Right lobe of liver (tissue), 4 donors: Measurements from ENCODE around the gene UBE2N.

ENCODE experiments used
- POLR2A ChIP-seq: fragments of 450-650 bp; IDR thresholded peaks from one replicate; pipeline ENCODE4 v1.6.1; 2017; ENCODE audit warnings: antibody characterized with exemption, mild to moderate bottlenecking
- TF ChIP-seq, protein P1 (sequence below), 4 donors: fragments of 200-600 bp in 3 of 4; fragments of 450-650 bp in 1 of 4; IDR thresholded peaks; one replicate each; pipeline versions ENCODE4 v1.5.1 to v1.8.0; 2016 to 2022; ENCODE audit warnings: antibody characterized with exemption in 4 of 4, mild to moderate bottlenecking in 2 of 4
- donor health status: DM: no; HTN: no; CAD: no.
- donor health status: DM: no; HTN: no; CAD: no.
- donor health status: DM: no; HTN: yes; CAD: no.

DNA sequence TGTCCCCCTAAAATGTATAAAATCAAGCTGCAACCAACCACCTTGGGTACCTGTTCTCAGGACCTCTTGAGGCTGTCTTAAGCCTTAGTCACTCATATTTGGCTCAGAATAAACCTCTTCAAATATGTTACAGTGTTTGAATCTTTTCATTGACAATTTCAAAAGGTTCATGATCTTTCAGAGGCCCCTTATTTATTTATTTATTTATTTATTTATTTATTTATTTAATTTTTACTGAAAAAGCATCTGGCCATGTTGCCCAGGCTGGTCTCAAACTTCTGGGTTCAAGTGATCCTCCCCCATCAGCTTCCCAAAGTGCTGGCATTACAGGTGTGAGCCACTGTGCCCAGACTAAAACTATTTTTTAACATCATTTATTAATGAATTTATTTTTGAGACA is 72.2 kb downstream of the UBE2N start:
- TF ChIP-seq, protein P1, sequence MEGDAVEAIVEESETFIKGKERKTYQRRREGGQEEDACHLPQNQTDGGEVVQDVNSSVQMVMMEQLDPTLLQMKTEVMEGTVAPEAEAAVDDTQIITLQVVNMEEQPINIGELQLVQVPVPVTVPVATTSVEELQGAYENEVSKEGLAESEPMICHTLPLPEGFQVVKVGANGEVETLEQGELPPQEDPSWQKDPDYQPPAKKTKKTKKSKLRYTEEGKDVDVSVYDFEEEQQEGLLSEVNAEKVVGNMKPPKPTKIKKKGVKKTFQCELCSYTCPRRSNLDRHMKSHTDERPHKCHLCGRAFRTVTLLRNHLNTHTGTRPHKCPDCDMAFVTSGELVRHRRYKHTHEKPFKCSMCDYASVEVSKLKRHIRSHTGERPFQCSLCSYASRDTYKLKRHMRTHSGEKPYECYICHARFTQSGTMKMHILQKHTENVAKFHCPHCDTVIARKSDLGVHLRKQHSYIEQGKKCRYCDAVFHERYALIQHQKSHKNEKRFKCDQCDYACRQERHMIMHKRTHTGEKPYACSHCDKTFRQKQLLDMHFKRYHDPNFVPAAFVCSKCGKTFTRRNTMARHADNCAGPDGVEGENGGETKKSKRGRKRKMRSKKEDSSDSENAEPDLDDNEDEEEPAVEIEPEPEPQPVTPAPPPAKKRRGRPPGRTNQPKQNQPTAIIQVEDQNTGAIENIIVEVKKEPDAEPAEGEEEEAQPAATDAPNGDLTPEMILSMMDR (IDR thresholded peaks at IDR 0.05), result no peak
- TF ChIP-seq POLR2A, result no peak
